GM19372 (cell line): ENCODE results near the gene UROC1.
A peak's percentile ranks its signal among the peaks of the same experiment; 100 is the strongest.

Source experiments
- ATAC-seq: cut with Tn5 transposase; IDR thresholded peaks from one replicate; pipeline ENCODE4 v1.9.1; 2021; ENCODE audit warnings: mild to moderate bottlenecking, low read depth, moderate library complexity; ENCODE audit not compliant: unreplicated experiment

UROC1 gene

GRCh38 chr3:126484148-126484547, 33.4 kb downstream of the UROC1 start:
- ATAC-seq = no peak

GRCh38 chr3:126483321-126483761, 34.2 kb downstream of the UROC1 start:
- no peak for ATAC-seq

DNA sequence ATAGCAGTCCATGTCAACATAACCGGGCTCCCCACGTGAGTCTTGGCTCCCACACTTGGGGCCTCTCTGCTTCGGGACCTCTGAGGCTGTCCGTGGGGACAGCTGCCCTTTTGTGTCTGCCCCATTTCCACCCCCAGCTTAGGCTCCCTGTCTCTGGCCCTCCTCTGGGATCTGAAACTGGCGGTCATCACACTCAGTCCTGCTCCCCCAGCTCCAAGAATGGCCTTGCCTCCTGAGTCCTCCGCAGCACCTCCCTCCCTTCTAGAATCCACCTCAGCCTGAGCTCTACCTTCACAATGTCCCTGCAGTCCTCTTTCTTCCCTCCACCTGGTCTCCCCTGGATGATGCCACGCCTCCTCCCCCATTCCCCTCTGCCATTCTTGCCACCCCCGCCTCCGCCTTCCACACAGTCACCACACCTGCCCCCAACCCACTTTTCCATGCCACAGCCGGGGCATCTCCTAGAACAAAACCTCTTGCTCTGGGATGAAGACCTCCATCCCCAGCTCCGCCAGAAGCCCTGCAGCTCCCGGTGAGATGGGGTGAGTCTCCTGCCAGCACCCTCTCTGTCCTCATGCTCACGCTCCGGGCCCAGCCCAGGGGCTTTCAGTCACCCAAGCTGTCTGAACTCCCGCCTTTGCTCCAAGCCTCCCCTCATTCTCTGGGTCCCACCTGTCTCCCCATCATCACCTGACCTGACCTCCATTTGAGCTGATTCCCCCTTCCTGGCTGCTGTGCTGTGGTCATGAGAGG, 34.9 kb downstream of the UROC1 start:
- ATAC-seq = no peak

DNA sequence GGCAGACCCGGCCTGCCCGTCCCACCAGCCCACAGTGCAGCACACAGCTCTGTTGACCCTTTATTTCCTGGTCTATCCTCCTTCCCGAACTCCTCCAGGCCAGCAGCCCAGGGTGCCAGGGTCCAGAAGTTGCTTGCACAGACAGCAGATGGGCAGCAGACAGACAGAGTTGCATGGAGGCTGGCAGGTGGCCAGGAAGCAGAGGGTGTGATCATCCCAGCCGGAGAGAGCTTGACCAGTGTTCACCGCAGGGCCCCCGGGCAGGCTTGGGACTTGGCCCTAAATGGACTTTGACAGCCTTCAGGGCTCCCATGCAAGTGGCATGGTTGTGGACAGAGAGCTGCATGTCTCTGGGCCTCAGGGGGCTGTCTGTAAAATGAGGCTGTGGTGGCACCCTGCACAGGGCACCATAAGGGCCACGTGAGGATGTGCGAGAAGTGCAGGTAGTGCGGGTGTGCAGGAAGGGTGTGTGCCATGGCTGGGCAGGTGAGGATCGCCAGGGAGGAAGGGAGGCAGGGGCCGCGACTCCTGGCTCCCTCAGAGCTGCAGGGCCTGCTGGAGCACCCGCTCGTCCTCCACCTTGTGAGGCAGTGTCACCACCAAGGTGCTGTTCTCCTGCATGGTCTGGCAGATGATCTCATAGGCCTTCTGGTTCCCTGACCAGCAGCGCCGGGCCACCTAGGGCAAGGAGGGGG, 35.6 kb downstream of the UROC1 start:
- ATAC-seq = no peak

DNA sequence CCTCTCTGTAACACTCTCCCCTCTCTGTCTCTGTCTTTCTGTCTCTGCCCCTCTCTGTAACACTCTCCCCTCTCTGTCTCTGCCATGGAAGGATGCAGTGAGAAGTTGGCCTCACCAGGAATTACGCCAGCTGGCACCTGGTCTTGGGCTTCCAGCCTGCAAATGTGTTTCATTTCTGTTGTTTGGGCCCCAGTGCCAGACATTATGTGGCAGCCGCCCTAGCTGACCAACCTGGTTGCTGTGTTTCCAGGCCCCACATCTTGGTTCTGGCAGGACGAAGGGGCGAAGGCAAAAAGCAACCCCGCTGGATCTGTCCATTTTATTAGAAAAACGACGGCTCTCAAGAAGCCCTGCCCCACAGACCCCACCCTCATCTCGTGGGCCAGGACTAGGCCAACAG, 36.7 kb downstream of the UROC1 start:
- no peak for ATAC-seq

DNA sequence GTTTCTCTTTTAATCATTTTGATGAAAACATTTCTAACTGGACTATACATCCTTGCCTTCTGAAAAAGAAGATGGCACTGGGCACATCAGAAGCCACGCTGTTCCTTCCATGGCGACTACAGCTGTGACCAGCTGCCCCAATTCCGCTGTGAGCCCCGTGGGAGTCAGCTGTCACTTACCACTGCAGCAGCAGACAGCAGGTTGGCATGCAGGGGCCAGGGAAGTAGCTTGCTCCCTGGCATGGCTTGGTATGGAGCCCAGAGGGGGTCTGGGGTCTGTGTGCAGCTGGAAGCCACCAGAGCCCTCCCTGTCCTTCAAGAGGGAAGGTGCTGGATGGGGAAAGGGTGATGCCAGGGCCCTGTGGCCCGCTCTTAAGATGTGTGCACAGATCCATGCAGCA, 37.4 kb downstream of the UROC1 start:
- ATAC-seq = no peak

DNA sequence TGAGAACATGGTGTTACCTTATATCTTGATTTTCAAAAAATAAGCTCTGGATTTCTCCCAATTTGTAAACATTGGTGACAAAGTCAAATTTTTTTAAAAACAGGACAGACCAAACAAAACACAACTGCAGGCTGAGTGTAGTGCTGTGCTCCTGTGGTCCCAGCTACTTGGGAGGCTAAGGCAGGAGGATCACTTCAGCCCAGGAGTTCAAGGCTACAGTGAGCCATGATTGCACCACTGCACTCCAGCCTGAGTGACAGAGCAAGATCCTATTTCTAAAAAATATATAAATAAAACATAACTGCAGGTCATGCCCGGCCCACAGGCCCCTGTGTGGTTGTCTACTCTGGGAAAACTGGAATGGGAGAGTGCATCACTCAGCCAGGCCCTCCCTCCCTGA, 37.9 kb downstream of the UROC1 start:
- no peak for ATAC-seq

DNA sequence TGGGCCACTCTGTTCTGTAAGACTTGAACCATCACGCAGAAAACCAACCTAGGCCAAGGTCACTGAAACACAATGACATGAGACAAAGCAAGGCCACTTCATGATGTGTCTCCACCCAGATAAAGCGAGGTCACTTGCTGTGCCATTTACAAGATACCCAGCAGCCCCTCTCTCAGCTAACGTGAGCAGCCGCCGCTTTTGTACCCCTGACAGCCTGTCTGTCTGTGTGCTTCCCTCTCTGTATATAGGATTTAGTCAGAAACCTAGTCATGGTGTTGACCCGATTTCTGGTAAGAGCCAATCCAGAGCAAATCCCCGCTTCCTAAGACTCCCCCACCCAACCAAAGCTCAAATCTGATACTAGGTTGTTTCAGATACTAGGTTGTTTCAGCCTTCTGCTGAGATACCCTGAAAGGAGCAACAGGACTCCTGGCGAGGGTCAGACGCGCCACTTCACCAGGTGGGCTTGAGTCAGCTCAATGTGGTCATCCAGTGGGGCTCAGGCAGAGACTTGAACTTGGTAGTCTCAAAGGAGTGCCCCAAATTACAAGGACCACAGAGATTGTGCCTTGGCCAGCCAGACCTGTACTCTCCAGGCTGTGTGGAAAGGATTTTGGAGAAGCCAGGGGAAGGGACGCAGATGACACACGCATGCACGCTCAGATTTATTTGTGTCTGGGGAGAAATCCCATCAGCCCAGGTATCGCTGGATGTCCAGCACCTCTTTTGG, 38.8 kb downstream of the UROC1 start:
- no peak for ATAC-seq

DNA sequence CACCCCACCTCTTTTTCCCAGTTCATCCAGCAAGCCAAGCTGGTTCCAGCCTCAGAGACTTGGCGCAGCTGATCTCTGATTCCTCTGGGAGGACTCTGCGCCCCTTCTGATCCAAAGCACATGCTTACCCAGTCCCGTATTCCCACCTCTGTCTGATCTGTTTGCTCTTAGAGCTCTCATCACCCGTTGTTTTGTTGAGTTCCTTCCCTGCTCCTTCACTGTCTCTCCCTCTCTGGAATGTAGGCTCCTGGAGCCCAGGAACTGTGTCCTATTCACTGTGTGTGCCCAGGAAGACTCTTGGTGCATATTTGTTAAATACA, 40.6 kb downstream of the UROC1 start:
- no peak for ATAC-seq

GRCh38 chr3:126476166-126477060, 41.2 kb downstream of the UROC1 start:
- ATAC-seq = peak; percentile 33

- peak; percentile 81 for ATAC-seq
These were observed 42.0 kb downstream of the UROC1 start, which contains the start of gene ZXDC for GRCh38 chr3:126475413-126476114. Gene ZXDC, minus strand, starts transcription at chr3:126475891. Its CDS starts 26 bp downstream, at chr3:126475865.

DNA sequence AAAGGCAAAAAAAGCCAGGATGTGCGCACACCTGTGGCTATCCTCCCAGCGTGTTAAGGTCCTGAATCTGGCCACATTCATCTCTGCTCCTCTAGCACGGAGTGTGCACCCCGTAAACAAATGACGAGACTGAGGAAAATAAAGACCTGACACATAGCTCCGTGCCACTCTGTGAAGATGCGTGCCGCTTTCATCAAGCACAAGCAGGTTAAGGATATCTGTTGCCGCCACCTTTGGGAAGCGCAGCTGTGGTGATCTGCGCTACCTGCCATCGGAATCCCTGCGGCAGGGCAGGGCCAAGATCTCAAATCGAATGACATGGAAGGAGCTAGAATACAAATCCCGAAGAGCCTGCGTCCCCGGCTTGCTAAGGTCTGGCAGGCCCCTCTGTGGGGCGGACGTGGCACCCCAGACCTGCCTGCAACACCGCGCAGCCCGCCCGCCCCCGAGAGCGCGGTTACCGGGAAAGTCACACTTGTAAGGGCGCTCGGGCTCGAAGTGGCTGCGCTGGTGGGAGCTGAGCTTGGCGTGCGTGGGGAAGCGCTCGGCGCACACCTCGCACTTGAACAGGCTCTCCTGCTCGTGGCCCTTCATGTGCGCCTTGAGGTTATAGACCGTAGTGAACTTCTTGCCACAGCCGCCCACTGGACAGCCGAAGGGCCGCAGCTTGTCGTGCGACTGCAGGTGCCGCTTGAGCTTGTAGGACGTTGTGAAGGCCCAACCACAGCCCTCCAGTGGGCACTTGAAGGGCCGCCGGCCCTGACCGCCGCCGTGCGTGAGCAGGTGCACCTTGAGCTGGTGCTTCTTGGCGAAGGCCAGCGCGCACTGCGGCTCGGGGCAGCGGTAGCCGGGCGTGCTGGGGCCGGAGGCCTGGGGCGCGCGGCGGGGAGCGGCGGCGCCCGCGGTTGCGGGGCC, 42.8 kb downstream of the UROC1 start:
- ATAC-seq = peak; percentile 25

- ATAC-seq = no peak
These were observed 44.0 kb downstream of the UROC1 start for GRCh38 chr3:126473292-126474168.

- no peak for ATAC-seq
These were observed 45.1 kb downstream of the UROC1 start for GRCh38 chr3:126472277-126473006.

DNA sequence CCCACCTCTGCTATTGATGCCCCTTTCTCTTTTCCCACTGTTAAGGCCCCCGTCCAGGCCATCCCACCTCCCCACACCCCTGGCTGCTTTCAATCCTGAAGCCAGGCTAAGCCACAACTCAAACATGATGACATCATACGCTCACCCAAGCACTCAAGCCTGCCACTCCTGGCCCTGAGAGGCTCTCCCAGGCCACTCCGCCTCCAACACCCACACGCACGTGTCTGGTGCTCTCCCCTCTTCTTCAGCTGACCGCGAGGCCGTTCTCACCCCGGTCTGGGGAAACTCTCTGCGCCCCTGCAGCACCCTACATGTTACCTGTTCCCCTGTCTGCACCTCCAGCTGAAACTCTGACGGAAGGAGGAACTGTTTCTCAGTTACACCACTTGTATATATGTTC, 48.1 kb downstream of the UROC1 start:
- ATAC-seq = no peak

DNA sequence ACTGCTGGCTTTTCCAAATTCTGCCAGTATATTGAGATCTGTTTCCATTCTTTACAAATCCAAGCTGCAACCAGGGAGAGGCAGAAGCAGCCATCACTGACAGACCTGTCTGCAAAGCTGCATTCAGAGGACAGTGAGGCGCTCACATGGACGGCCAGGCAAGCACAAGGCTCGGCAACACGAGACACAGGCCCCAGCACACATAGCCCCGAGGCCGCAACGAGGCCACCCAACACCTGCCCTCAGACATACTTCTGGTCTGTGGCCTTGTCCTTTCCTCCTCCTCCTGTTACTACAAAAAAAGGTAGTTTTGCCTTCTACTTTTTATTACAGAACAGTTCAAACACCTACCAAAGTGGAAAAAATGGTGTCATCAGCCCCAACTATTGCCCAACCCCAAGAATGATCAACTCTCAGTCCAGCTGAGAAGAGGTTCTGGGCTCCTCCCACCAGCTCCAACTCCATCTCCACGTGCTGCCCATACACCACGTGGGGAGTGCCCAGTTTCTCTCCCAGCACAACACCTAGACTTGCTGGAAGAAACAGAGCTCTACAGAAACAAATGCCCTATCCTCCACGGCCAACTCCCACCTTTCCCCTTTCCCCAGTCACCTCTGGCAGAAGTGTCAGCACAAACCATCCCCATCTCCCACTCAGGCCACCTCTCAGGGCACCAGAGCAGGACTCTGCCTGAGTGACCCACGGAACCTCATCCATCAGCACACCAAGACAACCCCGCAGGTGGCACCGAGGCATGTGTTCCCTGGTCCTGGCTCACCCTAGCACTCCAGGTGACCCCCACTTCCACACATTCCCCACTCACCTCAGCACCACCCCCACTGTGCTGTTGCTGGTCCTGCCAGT, 49.3 kb downstream of the UROC1 start:
- no peak for ATAC-seq
